HEK293T (cell line): ENCODE measurements around the gene ZNF740.

ENCODE experiments used
- CTCF ChIA-PET: fragments of 350-600 bp; formaldehyde crosslinking; extraction: SDS; loops from one replicate; lab custom pipeline; 2021; ENCODE audit warnings: antibody characterized with exemption, inconsistent platforms; lab: Yijun Ruan, JAX
- POLR2A ChIA-PET: fragments of 350-600 bp; formaldehyde crosslinking; extraction: SDS; loops from one replicate; lab custom pipeline; 2020; ENCODE audit warnings: antibody characterized with exemption, inconsistent platforms; lab: Yijun Ruan, JAX
- DNase-seq: peaks from one replicate; pipeline ENCODE4 v3.0.0; 2012; ENCODE audit warnings: mixed read lengths; ENCODE audit errors: extremely low spot score
- ARNT ChIP-seq: fragments of 450-650 bp; IDR thresholded peaks from 2 replicates; pipeline ENCODE4 v1.6.1; 2017; ENCODE audit warnings: mild to moderate bottlenecking
- BHLHE40 ChIP-seq: fragments of 450-650 bp; IDR thresholded peaks from 2 replicates; pipeline ENCODE4 v1.6.1; 2016; ENCODE audit warnings: mild to moderate bottlenecking, moderate library complexity, borderline replicate concordance
- CTBP1 ChIP-seq: fragments of 450-650 bp; IDR thresholded peaks from 2 replicates; pipeline ENCODE4 v1.6.1; 2016; ENCODE audit warnings: borderline replicate concordance
- ELF4 ChIP-seq: fragments of 450-650 bp; IDR thresholded peaks from 2 replicates; pipeline ENCODE4 v1.6.1; 2017; ENCODE audit warnings: antibody characterized with exemption
- FOXA1 ChIP-seq: fragments of 450-650 bp; IDR thresholded peaks from 2 replicates; pipeline ENCODE4 v1.6.1; 2016; ENCODE audit warnings: mild to moderate bottlenecking
- FOXK2 ChIP-seq: fragments of 450-650 bp; IDR thresholded peaks from 2 replicates; pipeline ENCODE4 v1.6.1; 2016; ENCODE audit warnings: mild to moderate bottlenecking
- FOXM1 ChIP-seq: fragments of 450-650 bp; IDR thresholded peaks from 2 replicates; pipeline ENCODE4 v1.6.1; 2017; ENCODE audit warnings: mild to moderate bottlenecking, borderline replicate concordance
- HDGF ChIP-seq: fragments of 450-650 bp; IDR thresholded peaks from 2 replicates; pipeline ENCODE4 v1.6.1; 2017; ENCODE audit warnings: antibody characterized with exemption, borderline replicate concordance
- L3MBTL2 ChIP-seq: fragments of 450-650 bp; conservative IDR thresholded peaks from 2 replicates; pipeline ENCODE4 v1.6.1; 2016; ENCODE audit warnings: mild to moderate bottlenecking
- LEF1 ChIP-seq: fragments of 450-650 bp; IDR thresholded peaks from 2 replicates; pipeline ENCODE4 v1.6.1; 2017; ENCODE audit warnings: mild to moderate bottlenecking, borderline replicate concordance
- NFRKB ChIP-seq: fragments of 450-650 bp; IDR thresholded peaks from 2 replicates; pipeline ENCODE4 v1.6.1; 2016; ENCODE audit warnings: mild to moderate bottlenecking, moderate library complexity
- PKNOX1 ChIP-seq: fragments of 450-650 bp; IDR thresholded peaks from 2 replicates; pipeline ENCODE4 v1.6.1; 2016
- SP1 ChIP-seq: fragments of 450-650 bp; IDR thresholded peaks from 2 replicates; pipeline ENCODE4 v1.6.1; 2017
- SUZ12 ChIP-seq: fragments of 450-650 bp; IDR thresholded peaks from 2 replicates; pipeline ENCODE4 v1.6.1; 2016; ENCODE audit warnings: mild to moderate bottlenecking
- TARDBP ChIP-seq: fragments of 450-650 bp; IDR thresholded peaks from 2 replicates; pipeline ENCODE4 v1.6.1; 2016
- ZNF384 ChIP-seq: fragments of 450-650 bp; IDR thresholded peaks from 2 replicates; pipeline ENCODE4 v1.6.1; 2016

ZNF740 gene

GRCh38 chr12:53218551-53219291, 38.2 kb downstream of the ZNF740 start:
- TF ChIP-seq TARDBP (no peak), SP1 (no peak), ARNT (no peak), ELF4 (no peak), CTBP1 (no peak), FOXM1 (no peak), NFRKB (no peak), BHLHE40 (no peak), FOXK2 (no peak), ZNF384 (no peak), FOXA1 (no peak), SUZ12 (no peak), L3MBTL2 (no peak), PKNOX1 (no peak), LEF1 (no peak), HDGF (no peak)
- ChIA-PET POLR2A (interaction anchor here (1.0 to 2.6 kb wide), 6 partner anchors 50 to 126 kb away, joined by 3 to 13 read pairs (median 8); partner anchors contain the start of genes AAAS, ESPL1 and PFDN5), CTCF (interaction anchor here (0.5 to 1.2 kb wide), 3 partner anchors 20 to 103 kb away, joined by 3 read pairs; partner anchors contain the start of gene AAAS)
- no peak for DNase-seq

DNA sequence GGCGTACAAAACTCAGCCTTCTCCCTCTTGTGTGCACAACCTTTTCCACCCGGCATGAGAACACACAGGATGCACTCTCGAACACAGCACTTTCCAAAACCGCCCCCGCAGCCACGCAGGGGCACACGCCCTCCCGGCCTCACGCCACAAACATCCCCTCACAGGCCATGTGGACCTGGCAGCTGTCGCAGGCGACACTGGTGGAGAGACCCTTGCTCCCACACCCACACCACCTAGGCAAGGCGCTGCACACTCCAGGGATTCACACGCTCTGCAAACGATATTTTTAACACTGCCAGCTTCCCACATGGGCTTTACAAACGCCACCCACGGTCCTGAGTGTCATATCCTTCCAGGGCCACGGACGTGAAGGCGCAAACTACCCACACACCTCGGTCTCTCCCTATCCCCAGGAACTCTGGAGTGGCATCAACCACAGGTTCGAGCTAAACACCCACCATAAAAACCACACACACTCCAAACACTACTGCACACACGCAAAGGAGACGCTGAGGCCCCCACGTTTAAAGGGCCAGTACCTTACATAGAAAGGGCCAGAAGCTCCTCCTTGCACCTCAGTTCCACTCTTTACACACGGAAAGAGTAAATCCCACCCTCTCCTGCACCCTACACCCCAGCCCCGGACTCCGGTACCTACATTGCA, 38.9 kb downstream of the ZNF740 start:
- DNase-seq, result no peak
- ChIA-PET CTCF (interaction anchor here (0.5 to 1.3 kb wide), 4 partner anchors 20 to 257 kb away, joined by 3 to 4 read pairs (median 3); partner anchors contain the start of genes AAAS and ESPL1), POLR2A (interaction anchor here (1.1 to 2.7 kb wide), 8 partner anchors 11 to 282 kb away, joined by 3 to 13 read pairs (median 6); partner anchors contain the start of genes AAAS, ESPL1, PFDN5 and TARBP2)
- no peak for TF ChIP-seq FOXM1
- peak; percentile 79 for TF ChIP-seq TARDBP

DNA sequence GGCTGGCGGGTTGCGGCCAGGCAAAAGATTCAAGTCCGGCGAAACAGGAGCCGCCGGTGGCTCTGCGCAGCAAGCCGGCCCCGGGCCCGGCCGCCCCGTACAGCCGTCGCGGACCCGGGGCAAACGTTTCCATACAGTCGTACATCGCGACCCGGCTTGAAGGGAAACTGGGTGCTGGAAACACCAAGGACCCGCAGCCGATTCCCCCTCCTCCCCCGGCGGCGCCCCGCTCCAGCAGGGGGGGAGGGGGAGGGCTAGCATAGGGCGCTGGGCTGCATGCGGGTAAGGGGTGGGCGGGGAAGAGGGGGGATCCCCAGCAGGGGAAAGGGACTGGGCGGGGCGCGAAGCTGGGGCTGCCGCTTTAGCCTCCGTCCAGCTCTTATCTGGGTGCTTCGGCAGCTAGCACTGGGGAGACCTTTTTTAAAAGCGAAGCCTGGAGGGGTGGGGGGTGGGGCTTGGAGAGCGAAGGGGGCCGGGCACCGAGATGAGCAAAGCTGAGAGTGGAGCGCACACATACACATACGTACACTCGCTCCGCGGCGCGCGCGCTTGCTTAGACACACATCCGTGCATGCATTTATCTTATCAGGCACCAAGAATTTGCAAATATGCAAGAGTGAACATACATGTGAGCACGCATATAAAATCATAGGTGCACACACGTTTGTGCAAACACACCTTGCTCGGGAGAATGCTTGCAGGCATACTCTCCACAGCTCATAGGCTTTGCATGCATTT, 39.6 kb downstream of the ZNF740 start:
- CTCF ChIA-PET, result interaction anchor here (0.6 to 1.3 kb wide), 5 partner anchors 48 to 256 kb away, joined by 3 to 5 read pairs (median 3); partner anchors contain the start of genes AAAS and ESPL1
- TF ChIP-seq ZNF384, result no peak
- no peak for TF ChIP-seq BHLHE40
- no peak for TF ChIP-seq FOXK2
- no peak for TF ChIP-seq CTBP1
- TF ChIP-seq HDGF, result no peak
- TF ChIP-seq NFRKB, result no peak
- peak; percentile 58 for DNase-seq

DNA sequence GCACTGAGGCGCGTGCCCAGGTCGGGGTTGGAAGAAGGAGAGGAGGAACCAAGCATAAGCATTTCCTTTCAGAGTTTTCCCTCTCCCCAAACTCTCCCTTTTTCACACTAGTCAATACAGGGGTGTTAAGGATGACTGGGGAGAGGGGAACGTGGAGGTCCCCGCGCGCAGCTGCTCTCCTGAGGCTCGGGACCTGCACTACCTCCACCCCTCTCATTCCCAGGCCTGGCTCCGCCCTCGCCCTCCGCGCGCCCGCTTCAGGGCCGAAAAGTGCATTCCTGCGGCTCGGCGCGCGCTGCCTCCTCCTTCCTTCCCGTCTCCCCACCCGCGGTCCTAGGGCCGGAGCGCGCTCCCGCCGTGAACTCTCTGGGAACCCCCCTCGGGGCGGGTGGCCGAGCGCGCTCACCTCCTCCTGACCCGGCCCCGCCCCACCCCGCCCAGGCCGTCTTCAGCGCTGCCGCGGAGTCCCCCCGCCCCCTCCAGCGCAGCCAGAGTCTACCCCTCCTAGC, 40.2 kb downstream of the ZNF740 start:
- POLR2A ChIA-PET, result interaction anchor here (0.9 to 2.7 kb wide), 10 partner anchors 10 to 280 kb away, joined by 3 to 13 read pairs (median 4); partner anchors contain the start of genes ESPL1, PFDN5 and TARBP2

More for the DNA sequence above, 39.6 kb downstream of the ZNF740 start:
- POLR2A ChIA-PET, result interaction anchor here (0.9 to 2.7 kb wide), 10 partner anchors 10 to 281 kb away, joined by 3 to 13 read pairs (median 6); partner anchors contain the start of genes AAAS, ESPL1, PFDN5 and TARBP2

More for the DNA sequence above, 40.2 kb downstream of the ZNF740 start:
- TF ChIP-seq TARDBP (no peak), FOXM1 (no peak), SUZ12 (no peak), LEF1 (no peak), FOXK2 (no peak), SP1 (no peak), PKNOX1 (no peak), HDGF (no peak), ZNF384 (no peak), L3MBTL2 (no peak), CTBP1 (no peak), BHLHE40 (no peak)
- DNase-seq, result peak; percentile 87
- CTCF ChIA-PET, result interaction anchor here (0.6 to 1.3 kb wide), 5 partner anchors 47 to 256 kb away, joined by 3 to 5 read pairs (median 3); partner anchors contain the start of genes AAAS and ESPL1
